ENCODE results near the gene KCTD7. TPM values are rescaled to one million over a fixed set of nuclear protein-coding genes. Genes with fewer than 3 reads are reported as not detected.
"Not testable (repeated sequence)": the region's sequence is repeated elsewhere in the genome, so short reads cannot be mapped to it uniquely, and the experiment has no call there.

The KCTD7 gene
- total RNA-seq, 1 donor = 11.2 TPM

GRCh38 chr7:66591799-66592596 lies 36.7 kb upstream of the KCTD7 start:
- DNase-seq (ENCODE audit: low read depth) = peak; percentile 91
- H3K4me3 ChIP-seq (ENCODE audit: low read depth, low read length) = peak overlapping the region; percentile 96
- TF ChIP-seq, protein P1, sequence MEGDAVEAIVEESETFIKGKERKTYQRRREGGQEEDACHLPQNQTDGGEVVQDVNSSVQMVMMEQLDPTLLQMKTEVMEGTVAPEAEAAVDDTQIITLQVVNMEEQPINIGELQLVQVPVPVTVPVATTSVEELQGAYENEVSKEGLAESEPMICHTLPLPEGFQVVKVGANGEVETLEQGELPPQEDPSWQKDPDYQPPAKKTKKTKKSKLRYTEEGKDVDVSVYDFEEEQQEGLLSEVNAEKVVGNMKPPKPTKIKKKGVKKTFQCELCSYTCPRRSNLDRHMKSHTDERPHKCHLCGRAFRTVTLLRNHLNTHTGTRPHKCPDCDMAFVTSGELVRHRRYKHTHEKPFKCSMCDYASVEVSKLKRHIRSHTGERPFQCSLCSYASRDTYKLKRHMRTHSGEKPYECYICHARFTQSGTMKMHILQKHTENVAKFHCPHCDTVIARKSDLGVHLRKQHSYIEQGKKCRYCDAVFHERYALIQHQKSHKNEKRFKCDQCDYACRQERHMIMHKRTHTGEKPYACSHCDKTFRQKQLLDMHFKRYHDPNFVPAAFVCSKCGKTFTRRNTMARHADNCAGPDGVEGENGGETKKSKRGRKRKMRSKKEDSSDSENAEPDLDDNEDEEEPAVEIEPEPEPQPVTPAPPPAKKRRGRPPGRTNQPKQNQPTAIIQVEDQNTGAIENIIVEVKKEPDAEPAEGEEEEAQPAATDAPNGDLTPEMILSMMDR (IDR thresholded peaks at IDR 0.05; ENCODE audit: insufficient read depth, low read depth, low read length) = no peak

DNA sequence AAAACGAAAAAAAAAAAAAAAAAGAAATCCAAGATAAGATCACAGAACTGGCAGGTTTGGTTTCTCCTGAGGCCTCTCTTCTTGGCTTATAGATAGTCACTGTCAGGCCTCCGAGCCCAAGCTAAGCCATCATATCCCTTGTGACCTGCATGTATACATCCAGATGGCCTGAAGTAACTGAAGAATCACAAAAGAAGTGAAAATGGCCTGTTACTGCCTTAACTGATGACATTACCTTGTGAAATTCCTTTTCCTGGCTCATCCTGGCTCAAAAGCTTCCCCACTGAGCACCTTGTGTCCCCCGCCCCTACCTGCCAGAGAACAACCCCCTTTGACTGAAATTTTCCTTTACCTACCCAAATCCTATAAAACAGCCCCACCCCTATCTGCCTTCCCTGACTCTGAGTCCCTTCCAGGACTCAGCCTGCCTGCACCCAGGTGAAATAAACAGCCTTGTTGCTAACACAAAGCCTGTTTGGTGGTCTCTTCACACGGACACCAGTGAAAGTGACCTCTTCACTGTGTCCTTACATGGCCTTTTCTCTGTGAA lies 36.0 kb upstream of the KCTD7 start:
- not testable (repeated sequence) for DNase-seq (ENCODE audit: low read depth)
- H3K4me3 ChIP-seq (ENCODE audit: low read depth, low read length) = peak overlapping the region; percentile 96

- DNase-seq (ENCODE audit: low read depth); H3K4me3 ChIP-seq (ENCODE audit: low read depth, low read length): not testable (repeated sequence)
These were observed 34.6 kb upstream of the KCTD7 start for GRCh38 chr7:66594082-66594481.

DNA sequence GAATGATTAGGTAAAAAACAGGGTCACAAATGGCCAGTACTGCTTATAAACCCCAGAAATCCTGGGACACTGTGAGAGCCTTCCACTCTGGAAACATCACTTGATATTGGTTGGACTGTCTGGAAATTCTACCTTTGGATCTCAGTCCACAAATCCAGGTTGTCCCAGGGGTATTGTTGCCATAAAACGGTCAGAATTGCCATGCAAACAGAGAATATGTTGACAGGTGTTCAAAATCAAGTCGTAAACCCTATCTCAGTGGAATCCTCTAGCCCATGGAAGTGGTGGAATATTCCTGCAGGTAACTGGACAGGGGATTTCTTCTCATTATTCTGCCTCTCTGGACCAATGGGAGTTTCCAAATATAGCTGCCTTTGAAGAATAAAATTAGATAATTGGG lies 31.2 kb upstream of the KCTD7 start:
- DNase-seq (ENCODE audit: low read depth) = no peak

GRCh38 chr7:66602159-66602558 lies 26.5 kb upstream of the KCTD7 start:
- H3K4me3 ChIP-seq (ENCODE audit: low read depth, low read length) = no peak overlapping the region
- DNase-seq (ENCODE audit: low read depth) = no peak
- TF ChIP-seq, protein P1 (IDR thresholded peaks at IDR 0.05; ENCODE audit: insufficient read depth, low read depth, low read length) = no peak

More for the DNA sequence above, 31.2 kb upstream of the KCTD7 start:
- TF ChIP-seq, protein P1 (IDR thresholded peaks at IDR 0.05; ENCODE audit: insufficient read depth, low read depth, low read length) = no peak
- no peak overlapping the region for H3K4me3 ChIP-seq (ENCODE audit: low read depth, low read length)

GRCh38 chr7:66604198-66604597 lies 24.5 kb upstream of the KCTD7 start:
- no peak overlapping the region for H3K4me3 ChIP-seq (ENCODE audit: low read depth, low read length)
- peak; percentile 48 for DNase-seq (ENCODE audit: low read depth)
- TF ChIP-seq, protein P1 (IDR thresholded peaks at IDR 0.05; ENCODE audit: insufficient read depth, low read depth, low read length) = no peak

GRCh38 chr7:66606540-66607291 lies 22.0 kb upstream of the KCTD7 start:
- not testable (repeated sequence) for H3K4me3 ChIP-seq (ENCODE audit: low read depth, low read length); DNase-seq (ENCODE audit: low read depth)
- TF ChIP-seq, protein P1 (IDR thresholded peaks at IDR 0.05; ENCODE audit: insufficient read depth, low read depth, low read length) = peak; percentile 10
